GM21447 (cell line): ENCODE data around the gene RETNLB.

Source experiments
- ATAC-seq: cut with Tn5 transposase; IDR thresholded peaks from one replicate; pipeline ENCODE4 v1.9.1; 2021; ENCODE audit not compliant: unreplicated experiment

RETNLB gene, protein sequence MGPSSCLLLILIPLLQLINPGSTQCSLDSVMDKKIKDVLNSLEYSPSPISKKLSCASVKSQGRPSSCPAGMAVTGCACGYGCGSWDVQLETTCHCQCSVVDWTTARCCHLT

DNA sequence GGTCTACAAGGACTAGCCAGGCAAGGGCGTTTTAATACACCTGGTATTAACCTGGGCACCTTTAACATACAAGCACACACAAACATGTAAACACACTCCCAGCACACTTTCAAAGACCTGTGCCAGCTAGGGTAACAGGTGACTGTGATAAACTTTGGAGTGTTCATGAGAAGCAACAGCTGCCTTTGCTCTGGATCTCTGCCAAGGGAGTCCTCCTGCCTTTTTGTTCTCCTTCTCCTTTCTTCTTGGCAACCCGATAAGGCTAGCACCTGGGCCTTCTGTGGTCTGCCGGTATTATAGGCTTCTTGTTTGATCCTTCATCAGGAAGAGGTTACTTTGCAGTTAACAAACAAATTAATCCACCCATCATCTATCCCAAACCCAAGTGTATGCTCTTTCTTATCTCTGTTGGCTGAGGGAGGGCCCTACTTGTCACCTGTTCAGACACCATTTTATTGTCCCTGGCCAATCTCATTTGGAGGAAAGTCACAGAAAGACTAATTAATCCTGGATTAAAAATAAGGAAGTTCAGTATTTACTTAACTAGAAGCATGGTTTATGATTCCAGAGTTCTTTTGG, at the start of gene RETNLB:
Gene RETNLB (minus strand): TSS at position 7 of the 579 bp plus-strand sequence. CDS start 225 bp downstream, outside the sequence.
- no peak for ATAC-seq

DNA sequence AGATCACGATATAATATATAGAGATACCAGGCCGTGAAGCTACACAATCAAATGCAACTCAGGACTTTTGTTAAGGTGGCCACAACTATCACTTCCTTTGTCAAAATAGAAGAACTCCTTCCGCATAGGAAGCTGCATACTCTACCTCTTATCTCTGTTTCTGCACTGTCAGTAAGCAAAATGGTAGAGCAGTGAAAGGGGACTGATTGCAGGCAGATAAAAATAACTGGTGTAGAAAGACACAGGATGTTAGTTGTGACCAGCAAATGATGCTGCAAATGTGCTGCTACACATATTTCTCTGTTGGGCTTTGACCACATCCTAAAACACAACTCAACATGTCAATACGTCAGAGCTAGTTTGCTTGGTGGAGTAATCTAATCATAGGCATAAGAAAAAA, 49.1 kb upstream of the RETNLB start:
- no peak for ATAC-seq

DNA sequence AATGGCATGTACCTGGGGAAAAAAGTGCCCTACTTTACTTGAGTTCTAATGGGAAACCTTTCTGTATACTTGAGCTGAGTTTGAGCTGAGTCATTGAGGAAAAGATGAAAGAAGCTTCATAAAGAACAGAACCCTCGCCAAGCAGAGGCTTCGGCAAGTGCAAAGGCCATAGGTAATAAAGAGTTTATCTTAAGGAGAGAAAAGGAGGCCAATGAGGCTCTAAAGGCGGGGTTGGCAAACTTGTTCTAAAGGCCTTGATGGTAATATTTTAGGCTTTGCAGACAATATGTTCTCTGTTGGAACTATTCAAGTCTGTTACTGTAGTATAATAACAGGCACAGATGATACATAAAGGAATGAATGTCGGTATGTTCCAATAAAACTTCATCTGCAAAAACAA, 47.8 kb upstream of the RETNLB start:
- no peak for ATAC-seq

DNA sequence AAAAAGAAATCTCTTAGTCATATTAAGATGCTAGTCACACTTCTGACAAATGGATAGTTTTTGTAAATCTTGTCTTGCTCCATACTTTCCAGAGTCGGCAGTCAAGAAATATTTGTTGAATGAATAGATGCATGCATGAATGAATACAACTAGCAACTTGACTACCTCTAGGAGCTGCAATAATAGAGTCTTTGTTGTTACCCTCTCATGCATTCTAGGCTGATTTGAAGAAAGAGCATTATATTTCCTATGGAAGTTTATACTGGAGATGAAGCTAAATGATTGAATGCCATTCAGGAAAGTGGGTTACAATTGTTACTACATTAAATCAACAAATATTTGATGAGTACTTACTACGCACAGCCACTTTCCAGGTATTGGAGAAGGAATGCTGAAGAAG, 47.2 kb upstream of the RETNLB start:
- no peak for ATAC-seq

DNA sequence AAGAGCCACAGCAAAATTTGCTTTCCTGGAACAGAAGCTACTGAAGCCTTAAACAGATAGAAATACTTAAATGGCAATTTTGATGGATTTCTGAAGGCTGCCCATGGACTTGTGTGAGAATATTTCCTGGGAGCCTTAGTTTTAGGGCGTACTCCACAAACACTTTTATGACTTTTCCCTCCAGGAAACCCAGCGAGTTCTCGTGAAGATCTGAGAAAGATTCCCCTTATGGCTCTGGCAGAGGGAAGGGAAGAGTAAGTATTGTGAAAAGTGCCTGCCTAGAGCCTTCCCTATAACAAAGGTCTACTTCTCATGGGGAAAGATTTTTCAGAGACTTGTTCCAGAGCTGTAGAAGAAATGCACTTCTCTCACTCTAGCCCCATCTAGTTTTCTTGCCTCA, 34.3 kb upstream of the RETNLB start:
- ATAC-seq, result no peak

DNA sequence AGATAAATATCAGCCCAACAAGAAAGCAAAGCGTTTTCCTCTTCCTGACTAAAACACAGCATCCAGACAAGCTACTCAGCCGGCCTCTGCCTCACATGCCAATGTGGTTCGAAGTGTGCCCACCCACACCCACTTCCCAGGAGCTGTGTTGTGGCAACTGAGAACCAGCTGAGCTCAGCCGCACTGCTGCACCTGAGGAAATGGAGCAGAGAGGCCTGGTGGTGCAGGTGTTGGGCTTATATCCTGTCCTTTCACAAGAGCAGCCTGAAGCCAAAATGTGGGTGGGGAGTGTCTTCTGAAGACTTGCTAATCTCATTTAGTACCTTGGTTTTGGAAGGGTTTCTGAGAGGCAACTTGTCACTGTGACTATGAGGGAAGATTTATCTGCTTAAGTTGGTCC, 23.0 kb upstream of the RETNLB start:
- ATAC-seq, result no peak

DNA sequence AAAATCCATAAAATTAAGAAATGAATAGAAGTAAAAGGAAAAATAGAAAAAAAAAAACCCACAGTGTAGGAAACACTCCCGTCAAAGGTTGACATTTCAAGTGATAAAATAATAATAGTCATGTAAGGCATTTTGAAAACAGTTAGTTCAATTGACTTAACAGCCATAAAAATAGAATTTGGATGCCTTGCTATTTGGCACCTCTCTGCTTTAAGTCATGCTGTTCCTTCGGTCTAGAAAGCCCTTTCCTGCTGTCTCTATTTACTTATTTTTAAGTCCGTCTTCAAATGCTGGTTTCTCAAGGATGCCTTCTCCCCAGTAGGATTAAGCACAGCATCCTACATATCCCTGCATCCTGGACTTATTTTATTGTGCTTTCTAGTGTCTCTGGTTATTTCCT, 22.3 kb upstream of the RETNLB start:
- no peak for ATAC-seq

DNA sequence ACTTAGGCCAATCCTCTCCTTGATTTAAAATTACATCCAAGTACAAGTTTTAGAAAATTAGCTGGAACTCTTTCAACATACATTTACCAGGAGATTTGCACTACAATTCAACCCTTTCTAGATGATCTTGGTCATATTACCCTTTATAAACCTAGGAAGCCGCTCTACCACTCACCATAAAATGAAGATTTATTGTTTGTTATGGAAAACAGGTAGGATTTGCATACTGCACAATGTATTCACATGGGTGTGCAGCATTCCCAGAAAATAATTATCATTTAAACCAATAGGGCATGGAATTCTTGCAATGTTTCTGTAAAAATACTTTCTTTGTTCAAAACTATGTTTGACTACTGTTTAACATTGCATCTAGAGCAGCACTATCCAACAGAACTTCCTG, 18.4 kb upstream of the RETNLB start:
- ATAC-seq, result no peak

DNA sequence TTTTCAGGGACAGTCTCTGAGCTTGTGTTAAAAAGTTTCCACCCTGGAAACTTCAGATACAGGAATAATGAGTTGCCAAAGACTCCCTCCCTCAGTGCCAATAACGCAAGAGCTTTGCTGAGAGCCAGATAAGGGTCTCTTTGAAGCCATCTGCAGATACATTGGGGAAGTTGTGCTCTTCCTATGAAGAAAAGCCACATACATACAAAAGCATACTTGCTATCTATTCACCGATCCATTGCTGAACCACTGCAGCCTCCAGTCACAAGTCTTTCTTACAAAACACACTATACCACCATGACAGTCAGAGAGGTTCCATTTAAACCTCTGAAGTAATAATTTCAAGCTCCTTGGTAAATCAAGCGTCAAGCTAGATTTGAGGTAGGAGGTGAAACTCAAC, 10.0 kb upstream of the RETNLB start:
- ATAC-seq, result no peak

DNA sequence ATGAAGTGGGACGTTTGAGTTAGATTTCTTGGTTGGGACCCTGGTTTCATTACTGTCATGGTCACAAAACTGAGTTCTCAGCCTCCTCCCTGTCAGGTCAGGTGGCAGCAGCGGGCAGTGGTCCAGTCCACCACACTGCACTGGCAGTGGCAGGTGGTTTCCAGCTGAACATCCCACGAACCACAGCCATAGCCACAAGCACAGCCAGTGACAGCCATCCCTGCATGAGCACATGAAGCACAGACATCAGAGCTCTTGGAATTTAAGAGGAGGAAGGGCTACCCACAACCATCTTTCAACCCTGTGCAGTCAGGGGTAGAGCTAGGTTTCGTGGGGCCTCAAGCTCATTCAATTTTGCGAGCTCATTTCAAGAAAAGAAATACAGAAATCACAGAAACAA, 1.5 kb downstream of the RETNLB start:
- no peak for ATAC-seq

DNA sequence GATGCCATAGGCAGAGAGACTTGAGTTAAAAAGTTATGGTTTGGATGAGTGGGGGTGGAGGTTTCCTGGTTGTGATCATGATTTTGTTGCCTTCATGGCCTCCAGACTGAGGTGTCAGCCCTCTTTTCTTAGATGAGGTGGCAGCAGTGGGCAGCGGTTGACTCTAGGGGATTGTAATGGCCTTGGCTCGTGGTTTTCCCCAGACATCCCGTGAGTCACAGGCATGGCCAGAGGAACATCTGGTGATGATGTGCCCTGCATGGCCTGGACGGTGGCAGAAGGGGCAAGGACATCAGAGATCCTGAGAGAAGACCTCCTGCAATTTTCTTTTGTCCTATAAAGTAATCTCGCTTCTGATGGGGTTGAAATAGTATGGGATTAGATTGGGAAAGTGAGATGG, 12.4 kb downstream of the RETNLB start:
- no peak for ATAC-seq

DNA sequence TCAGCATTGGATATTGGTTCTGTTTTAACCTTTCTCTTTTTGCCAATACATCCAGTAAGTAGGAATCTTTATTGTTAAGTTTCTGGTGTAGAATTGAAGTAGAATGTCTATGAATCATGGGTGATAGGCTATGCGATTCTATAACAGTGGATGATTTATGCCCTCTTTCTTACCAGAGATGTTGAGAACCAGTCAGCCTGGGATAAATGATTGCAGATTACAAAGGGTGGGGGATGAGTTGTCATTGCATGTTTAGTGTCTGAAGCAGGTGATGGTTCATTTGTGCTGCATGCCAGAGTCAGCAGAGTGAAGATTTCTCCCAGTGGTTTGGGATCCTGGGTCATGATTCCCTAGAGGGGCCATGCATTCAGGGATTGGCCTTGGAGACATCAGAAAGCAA, 14.3 kb downstream of the RETNLB start:
- ATAC-seq, result no peak

DNA sequence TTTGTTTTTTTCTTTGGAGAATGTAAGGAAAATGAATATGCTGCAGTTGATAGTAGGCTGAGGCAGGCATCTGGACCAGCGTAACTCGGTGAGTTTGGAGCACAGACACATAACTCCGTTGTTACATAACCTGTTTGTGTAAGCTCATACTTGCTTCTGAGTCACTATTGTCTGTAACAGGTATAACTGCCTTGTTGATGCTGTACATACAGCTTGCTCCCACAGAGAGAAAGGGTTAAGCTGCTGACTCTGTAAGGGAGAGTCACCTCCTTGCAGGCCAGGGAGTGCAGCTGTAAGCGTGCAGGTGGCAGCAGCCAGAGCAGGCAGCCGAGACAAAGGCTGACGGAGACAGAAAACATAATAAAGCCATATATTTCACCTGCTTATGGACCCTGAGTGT, 20.4 kb downstream of the RETNLB start:
- no peak for ATAC-seq

DNA sequence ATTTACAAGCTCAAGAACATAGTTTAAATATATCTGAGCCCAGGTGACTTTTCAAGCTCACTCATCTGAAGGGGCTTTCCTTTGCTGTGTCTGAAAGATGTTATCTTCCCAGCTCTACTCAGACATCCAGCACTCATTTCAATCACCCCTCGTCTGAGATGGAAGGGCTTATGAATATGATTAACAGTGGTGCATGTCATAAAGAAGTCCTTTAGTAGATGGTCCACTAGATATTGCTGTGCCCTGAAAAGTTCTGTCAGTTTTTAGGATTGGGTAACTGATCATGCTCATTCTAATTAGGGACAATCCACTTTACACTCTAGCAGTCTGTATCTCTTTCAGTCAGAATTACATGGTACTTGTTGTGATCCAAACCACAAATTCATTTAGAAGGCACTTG, 28.3 kb downstream of the RETNLB start:
- ATAC-seq, result no peak

DNA sequence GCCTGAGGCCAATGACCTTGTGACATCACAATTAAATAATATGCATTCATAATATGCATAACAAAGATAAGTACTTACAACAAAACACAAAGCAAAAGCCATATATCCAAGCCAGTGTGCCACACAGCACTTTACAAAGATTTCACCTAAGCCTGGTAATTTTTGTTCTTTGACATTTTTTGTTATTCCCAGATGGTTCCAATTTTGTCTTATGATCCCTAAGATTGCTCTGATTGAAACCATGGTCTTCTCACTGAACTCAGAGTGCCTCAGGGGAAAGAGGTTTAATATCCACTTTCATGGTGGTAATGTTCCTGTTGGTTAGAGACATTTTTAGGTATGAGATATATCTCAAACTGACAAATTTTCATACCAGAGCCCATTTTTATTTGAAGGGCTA, 29.1 kb downstream of the RETNLB start:
- ATAC-seq, result no peak

DNA sequence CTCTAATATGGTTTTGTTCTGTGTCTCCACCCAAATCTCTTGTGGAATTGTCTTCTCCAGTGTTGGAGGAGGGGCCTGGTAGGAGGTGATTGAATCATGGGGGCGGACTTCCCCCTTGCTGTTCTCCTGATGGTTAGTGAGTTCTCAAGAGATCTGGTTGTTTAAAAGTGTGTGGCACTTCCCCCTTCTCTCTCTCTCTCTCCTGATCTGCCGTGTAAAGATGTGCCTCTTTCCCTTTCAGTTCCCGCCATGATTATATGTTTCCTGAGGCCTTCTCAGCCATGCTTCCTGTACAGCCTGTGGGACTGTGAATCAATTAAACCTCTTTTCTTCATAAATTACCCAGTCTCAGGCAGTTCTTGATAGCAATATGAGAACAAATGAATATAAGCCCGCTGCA, 33.1 kb downstream of the RETNLB start:
- ATAC-seq, result no peak

DNA sequence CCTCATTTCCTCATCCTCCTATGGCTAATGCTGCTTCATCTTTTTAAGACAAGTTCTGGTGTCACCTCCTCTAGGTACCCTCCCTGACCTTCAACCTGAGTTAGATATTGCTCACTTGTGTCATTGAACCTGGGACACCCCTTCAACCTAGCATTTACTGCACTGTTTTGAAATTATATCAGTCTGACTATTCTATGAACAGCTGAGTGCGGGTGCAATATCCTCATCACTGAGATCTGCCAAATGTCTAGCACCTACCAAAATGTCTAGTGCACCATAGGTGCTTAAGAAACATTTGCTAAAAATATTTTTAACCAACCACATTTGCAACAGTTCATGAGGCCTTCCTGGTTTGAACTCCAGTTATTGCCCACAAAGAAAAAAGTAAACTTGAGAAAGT, 34.5 kb downstream of the RETNLB start:
- ATAC-seq, result no peak

DNA sequence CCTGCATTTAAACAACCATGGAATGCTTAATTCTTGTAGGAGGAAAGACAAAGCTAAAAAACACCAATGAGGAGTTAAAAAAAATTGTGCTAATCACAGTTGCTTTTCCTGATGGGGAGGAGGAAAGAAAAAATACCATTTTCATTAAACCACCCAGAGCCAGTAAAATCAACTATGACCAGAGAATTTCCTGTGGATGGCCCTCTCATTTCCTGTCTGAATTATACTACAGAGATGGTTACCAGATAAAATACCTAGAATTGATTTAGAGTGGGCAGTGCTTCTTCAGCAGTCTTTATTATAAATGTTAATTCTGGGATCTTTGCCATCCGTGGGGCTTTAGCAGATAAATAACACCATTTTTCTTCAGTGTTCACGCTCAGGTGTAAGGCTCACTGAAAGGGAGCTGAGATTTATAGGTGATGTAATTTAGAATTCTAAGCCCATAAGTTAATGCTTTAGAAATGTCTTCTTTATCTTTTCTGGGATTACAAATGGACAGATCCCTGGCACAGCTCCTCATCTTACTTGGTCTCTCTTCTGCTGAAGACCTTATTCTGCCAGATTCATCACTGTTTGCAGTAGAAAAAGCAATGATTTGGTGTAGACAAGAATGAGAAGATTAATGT, 37.9 kb downstream of the RETNLB start:
- no peak for ATAC-seq

DNA sequence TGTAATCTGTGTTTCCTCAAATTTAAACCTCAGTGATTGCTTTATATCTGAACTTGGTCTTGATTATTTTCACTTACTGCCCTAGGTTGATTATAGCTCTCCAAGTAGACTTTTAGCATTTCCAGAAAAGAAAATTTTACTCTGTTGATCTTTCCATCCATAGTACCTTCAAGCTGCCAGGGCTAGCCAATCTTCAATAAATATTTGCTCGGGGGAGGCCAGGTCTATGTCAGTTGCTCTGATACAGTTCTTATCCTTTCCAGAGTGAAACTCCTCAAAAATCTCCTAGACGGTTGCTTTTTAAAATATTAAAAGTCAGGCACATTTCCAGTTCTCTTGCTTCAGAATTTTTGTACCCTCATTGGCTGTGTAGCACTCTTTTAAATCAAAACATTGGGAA, 38.8 kb downstream of the RETNLB start:
- no peak for ATAC-seq

DNA sequence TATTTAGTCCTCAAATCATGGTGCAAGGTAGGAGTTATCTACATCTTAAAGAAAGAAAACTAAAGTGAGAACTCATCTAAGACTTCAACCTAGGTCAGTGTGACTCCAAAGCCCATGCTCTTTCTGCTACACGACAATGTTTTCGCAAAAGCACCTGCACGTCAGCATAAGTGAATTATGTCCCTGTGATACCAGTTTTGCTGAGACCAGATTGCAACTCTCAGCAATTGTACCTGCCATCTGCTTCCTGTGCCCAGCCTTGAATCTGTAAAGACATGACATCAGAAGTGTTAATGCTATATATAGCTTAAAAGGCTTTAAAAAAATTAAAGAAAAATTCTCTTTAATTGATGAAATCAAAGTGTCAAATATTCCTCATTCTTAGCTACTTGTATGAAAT, 43.4 kb downstream of the RETNLB start:
- no peak for ATAC-seq

DNA sequence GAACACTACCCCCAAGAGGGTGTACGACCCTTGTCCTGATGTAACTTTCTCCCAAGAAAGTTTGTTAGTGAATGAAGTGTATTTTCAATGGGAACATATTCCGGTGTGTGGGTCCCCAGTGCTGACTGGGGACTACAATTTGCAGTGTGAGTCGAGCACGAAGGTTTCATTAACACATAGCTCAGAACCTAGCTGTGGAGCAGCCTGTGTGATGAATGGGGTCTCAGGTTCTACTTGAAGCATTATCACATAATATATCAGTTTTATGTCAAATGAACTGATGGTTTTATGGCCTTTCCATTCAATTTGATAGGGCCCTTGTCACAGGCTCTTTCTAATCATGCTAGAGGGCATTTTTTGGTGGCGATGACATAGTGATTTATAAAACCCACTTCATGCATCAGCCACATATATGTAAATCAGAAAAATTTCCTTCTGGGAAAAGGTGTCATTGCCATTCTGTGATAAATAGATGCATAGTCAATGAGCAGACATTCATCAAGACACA, 44.1 kb downstream of the RETNLB start:
- no peak for ATAC-seq
